ENCODE data around the gene AKIRIN2. TPM values are rescaled to one million over a fixed set of nuclear protein-coding genes. Genes with fewer than 3 reads are reported as not detected.
"Not testable (repeated sequence)": the region's sequence is repeated elsewhere in the genome, so short reads cannot be mapped to it uniquely, and the experiment has no call there.

Gene AKIRIN2
- total RNA-seq, 2 experiments from 2014 or later: 91.0 to 92.5 TPM

DNA sequence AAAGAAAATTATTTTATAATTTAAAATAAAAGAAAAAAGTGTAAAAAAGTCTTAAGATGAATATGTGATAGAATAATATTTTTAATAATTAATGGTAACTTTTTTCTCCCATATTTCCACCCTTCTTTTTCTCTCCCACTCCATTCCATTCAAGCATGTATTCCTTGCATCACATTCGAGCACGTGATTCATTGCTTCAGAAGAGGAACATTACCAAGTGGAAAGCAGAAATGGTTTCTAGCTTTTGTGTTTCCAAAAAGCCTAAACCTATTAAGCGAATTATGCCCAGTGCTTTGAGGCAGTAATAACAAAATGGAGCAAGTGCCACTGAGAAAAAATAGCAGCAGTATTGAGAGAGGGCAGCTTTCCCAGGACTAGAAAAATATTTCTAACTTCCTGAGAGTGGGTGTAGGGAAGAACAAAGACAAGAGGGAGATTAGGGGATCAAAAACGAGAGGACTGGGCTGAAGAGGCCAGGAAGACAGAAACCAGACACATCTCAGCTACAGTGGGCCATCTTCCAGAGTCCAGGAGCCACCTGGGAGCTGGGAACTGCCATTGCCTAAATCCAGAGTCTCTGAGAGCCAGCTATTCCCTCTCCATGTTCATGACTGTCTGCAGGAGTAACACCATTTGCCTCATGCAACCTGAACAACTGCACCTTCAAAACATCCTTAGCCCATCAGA is 15.0 kb upstream of the AKIRIN2 start:
- DNase-seq (peak in 2 of 14 experiments; percentile 38 to 42), ATAC-seq (ENCODE audit: poor library complexity) (no peak)
- no peaks in the 10 kb centered on the region for H3K9me3 ChIP-seq (ENCODE audit: control insufficient read depth in 1 of 2, insufficient read depth in 1 of 2, low read length in 2 of 2)
- H3K27ac ChIP-seq (ENCODE audit: low read depth in 1 of 2, low read length in 2 of 2): no peak overlapping the region
- H3K36me3 Mint-ChIP-seq (ENCODE audit: low read depth): no peaks in the 10 kb centered on the region
- ChIA-PET CTCF (no interaction called here), POLR2A (interaction anchor here (3.3 kb wide), 1 partner anchor 15 kb away, joined by 9 read pairs; the partner anchor contains the start of gene AKIRIN2)
- no peaks in the 10 kb centered on the region for H3K27me3 Mint-ChIP-seq
- H3K36me3 ChIP-seq (ENCODE audit: insufficient read depth, low read length): no peaks in the 10 kb centered on the region
- H3K27ac Mint-ChIP-seq: no peak overlapping the region
- H3K4me1 ChIP-seq (ENCODE audit: insufficient read depth, low read length): peaks cover 9% of the 10 kb centered on the region
- intact Hi-C loops (cut with DNase I, micrococcal nuclease): no loop called here
- H3K4me3 ChIP-seq (ENCODE audit: low read length): no peak overlapping the region
- H3K4me3 Mint-ChIP-seq: no peak overlapping the region
- TF ChIP-seq CTCF (IDR thresholded peaks at IDR 0.05): no peak
- no peaks in the 10 kb centered on the region for H3K27me3 ChIP-seq (ENCODE audit: control insufficient read depth in 1 of 2, insufficient read depth in 2 of 2, low read length in 2 of 2)
- no peaks in the 10 kb centered on the region for H3K9me3 Mint-ChIP-seq
- no peaks in the 10 kb centered on the region for H3K4me1 Mint-ChIP-seq (ENCODE audit: low read depth)

DNA sequence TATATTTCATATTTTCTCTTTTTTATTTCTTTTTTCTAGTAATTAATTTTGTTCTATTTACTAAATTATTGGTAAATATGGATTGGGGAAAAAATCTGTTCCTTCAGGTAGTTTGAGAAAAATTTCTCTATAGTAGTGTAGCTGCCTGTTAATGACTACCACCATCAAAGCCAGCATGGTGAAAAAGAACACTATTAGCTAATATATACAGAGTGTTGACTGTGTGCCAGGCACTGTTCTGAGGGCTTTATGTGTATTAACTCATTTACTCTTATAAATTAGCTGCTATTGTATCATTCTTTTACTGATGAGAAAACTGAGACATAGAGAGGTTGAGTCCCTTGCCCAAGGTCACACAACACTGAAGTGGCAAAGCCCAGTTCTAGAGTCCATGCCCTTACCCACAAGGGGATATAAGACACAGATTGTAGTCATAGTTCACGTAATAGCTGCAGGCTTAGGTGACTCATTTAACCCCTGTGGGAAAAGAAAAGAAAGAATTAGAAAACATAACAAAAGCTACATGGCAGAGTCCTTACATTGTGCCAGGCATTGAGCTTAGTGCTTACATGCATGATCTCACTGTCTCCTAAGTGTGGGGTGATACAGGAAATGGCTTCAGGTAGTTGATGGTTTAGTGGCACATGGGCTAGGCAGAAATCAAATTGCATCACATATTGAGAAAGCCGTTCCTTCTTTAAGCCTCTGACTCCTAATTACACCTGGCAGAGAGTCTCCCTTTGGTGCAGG is 12.2 kb upstream of the AKIRIN2 start:
- DNase-seq: peak in 2 of 14 experiments; percentile 25 to 35
- ChIA-PET CTCF (no interaction called here), POLR2A (interaction anchor here (0.6 kb wide), 1 partner anchor 20 kb away, joined by 3 read pairs; no protein-coding TSS in a partner anchor)
- H3K27ac Mint-ChIP-seq: no peak overlapping the region
- no peaks in the 10 kb centered on the region for H3K4me1 Mint-ChIP-seq (ENCODE audit: low read depth)
- no peaks in the 10 kb centered on the region for H3K27me3 Mint-ChIP-seq
- H3K36me3 ChIP-seq (ENCODE audit: insufficient read depth, low read length): no peaks in the 10 kb centered on the region
- no peaks in the 10 kb centered on the region for H3K9me3 ChIP-seq (ENCODE audit: control insufficient read depth in 1 of 2, insufficient read depth in 1 of 2, low read length in 2 of 2)
- H3K9me3 Mint-ChIP-seq: no peaks in the 10 kb centered on the region
- H3K4me3 Mint-ChIP-seq: no peak overlapping the region
- no peaks in the 10 kb centered on the region for H3K27me3 ChIP-seq (ENCODE audit: control insufficient read depth in 1 of 2, insufficient read depth in 2 of 2, low read length in 2 of 2)
- H3K36me3 Mint-ChIP-seq (ENCODE audit: low read depth): no peaks in the 10 kb centered on the region
- ATAC-seq (ENCODE audit: poor library complexity): no peak
- no peak for TF ChIP-seq CTCF (IDR thresholded peaks at IDR 0.05)
- intact Hi-C loops (cut with DNase I, micrococcal nuclease): no loop called here
- no peak overlapping the region for H3K4me3 ChIP-seq (ENCODE audit: low read length)
- no peak overlapping the region for H3K27ac ChIP-seq (ENCODE audit: low read depth in 1 of 2, low read length in 2 of 2)
- H3K4me1 ChIP-seq (ENCODE audit: insufficient read depth, low read length): peaks cover 7% of the 10 kb centered on the region

DNA sequence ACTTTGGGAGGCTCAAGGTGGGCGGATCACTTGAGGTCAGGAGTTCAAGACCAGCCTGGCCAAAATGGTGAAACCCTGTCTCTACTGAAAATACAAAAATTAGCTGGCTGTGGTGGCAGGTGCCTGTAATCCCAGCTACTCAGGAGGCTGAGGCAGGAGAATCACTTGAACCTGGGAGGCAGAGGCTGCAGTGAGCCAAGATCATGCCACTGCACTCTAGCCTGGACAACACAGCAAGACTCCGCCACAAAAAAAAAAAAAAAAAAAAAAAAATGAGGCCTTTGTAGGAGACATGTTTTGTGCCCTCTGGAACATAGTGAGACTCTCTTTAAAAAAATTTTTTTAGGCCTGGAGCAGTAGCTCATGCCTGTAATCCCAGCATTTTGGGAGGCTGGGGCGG is 10.7 kb upstream of the AKIRIN2 start:
- CTCF ChIA-PET; H3K4me1 ChIP-seq (ENCODE audit: insufficient read depth, low read length); POLR2A ChIA-PET; H3K4me3 Mint-ChIP-seq; H3K27ac Mint-ChIP-seq; H3K27me3 ChIP-seq (ENCODE audit: control insufficient read depth in 1 of 2, insufficient read depth in 2 of 2, low read length in 2 of 2); H3K4me3 ChIP-seq (ENCODE audit: low read length); H3K9me3 Mint-ChIP-seq; H3K27ac ChIP-seq (ENCODE audit: low read depth in 1 of 2, low read length in 2 of 2); H3K27me3 Mint-ChIP-seq; H3K36me3 ChIP-seq (ENCODE audit: insufficient read depth, low read length); H3K4me1 Mint-ChIP-seq (ENCODE audit: low read depth); DNase-seq; intact Hi-C loops (cut with DNase I, micrococcal nuclease); H3K9me3 ChIP-seq (ENCODE audit: control insufficient read depth in 1 of 2, insufficient read depth in 1 of 2, low read length in 2 of 2); ATAC-seq (ENCODE audit: poor library complexity); H3K36me3 Mint-ChIP-seq (ENCODE audit: low read depth): not testable (repeated sequence)
